ENCODE data around the gene STEAP1. TPM values are rescaled to one million over a fixed set of nuclear protein-coding genes. Genes with fewer than 3 reads are reported as not detected.

The STEAP1 gene
- total RNA-seq, 1 donor from 2014 or later: 8.2 TPM

DNA sequence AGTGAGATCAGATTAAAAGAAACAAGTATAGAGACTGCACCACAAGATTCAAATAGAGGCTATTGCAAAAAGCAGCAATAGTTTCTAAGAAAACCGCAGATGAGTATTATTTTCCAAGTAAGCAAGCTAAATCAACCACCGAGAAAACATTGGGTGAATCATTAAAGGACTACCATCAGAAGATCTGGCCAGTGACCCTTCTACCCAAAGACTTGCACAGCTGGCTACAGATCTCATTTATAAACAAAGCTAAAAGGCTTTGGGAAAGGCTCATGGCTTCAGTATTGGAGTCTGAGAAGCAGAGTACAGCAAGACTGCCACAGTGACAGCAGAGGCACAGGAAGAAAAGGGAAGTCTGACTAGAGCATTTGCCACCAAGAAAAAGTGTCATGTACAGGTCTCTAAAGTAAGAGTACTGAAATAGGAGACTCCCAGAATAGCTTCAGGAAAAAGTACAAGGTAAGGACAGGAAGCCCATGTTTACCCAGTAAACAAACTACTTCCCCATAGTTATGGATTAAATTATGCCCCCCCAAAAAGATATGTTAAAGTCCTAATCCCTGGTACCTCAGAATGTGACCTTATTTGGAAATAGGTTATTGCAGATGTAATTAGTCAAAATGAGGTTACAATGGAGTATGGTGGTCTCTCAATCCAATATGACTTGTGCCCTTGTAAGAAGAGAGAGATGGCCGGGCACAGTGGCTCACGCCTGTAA is 19.0 kb downstream of the STEAP1 start:
- no peak overlapping the region for H3K4me3 ChIP-seq
- H3K4me1 ChIP-seq: no peaks in the 10 kb centered on the region
- H3K27ac ChIP-seq: no peak overlapping the region
- no peaks in the 10 kb centered on the region for H3K9me3 ChIP-seq
- no peaks in the 10 kb centered on the region for H3K27me3 ChIP-seq (ENCODE audit: low read depth)
- DNase-seq (no peak), ATAC-seq (no peak)
- no peaks in the 10 kb centered on the region for H3K36me3 ChIP-seq
- intact Hi-C loops (cut with DNase I): no loop called here
- TF ChIP-seq, protein P1, sequence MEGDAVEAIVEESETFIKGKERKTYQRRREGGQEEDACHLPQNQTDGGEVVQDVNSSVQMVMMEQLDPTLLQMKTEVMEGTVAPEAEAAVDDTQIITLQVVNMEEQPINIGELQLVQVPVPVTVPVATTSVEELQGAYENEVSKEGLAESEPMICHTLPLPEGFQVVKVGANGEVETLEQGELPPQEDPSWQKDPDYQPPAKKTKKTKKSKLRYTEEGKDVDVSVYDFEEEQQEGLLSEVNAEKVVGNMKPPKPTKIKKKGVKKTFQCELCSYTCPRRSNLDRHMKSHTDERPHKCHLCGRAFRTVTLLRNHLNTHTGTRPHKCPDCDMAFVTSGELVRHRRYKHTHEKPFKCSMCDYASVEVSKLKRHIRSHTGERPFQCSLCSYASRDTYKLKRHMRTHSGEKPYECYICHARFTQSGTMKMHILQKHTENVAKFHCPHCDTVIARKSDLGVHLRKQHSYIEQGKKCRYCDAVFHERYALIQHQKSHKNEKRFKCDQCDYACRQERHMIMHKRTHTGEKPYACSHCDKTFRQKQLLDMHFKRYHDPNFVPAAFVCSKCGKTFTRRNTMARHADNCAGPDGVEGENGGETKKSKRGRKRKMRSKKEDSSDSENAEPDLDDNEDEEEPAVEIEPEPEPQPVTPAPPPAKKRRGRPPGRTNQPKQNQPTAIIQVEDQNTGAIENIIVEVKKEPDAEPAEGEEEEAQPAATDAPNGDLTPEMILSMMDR (IDR thresholded peaks at IDR 0.05): no peak

- no peaks in the 10 kb centered on the region for H3K36me3 ChIP-seq
- H3K27ac ChIP-seq: no peak overlapping the region
- TF ChIP-seq, protein P1 (IDR thresholded peaks at IDR 0.05): no peak
- H3K4me3 ChIP-seq: no peak overlapping the region
- no peak for ATAC-seq
- no peaks in the 10 kb centered on the region for H3K9me3 ChIP-seq
- DNase-seq: no peak
- intact Hi-C loops (cut with DNase I): no loop called here
- no peaks in the 10 kb centered on the region for H3K4me1 ChIP-seq
- H3K27me3 ChIP-seq (ENCODE audit: low read depth): no peaks in the 10 kb centered on the region
These were observed 21.4 kb downstream of the STEAP1 start for GRCh38 chr7:90175667-90176066.

DNA sequence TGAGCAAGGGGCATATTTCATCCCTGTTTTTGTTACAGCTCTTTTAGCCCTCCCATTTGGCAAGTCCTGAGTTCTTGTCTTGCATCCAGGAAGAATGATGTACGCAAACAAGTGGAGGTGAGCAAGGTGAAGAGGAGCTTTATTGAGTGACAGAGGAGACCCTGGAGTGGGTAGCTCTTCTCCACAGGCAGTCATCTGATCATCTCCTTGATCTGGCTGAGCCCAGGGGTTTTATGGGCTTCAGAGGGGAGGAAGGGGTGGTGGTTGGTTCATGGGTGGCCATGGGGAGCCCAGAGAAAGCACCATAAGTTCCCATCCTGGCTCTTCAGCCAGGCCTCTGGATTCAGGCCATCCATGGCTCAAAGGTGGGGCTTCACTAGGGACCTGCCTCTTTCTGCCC is 21.9 kb downstream of the STEAP1 start:
- Histone ChIP-seq H3K4me3 (no peak overlapping the region), H3K36me3 (no peaks in the 10 kb centered on the region), H3K27ac (no peak overlapping the region), H3K27me3 (ENCODE audit: low read depth) (no peaks in the 10 kb centered on the region), H3K4me1 (no peaks in the 10 kb centered on the region), H3K9me3 (no peaks in the 10 kb centered on the region)
- TF ChIP-seq, protein P1 (IDR thresholded peaks at IDR 0.05): no peak
- ATAC-seq (no peak), DNase-seq (no peak)
- intact Hi-C loops (cut with DNase I): no loop called here

DNA sequence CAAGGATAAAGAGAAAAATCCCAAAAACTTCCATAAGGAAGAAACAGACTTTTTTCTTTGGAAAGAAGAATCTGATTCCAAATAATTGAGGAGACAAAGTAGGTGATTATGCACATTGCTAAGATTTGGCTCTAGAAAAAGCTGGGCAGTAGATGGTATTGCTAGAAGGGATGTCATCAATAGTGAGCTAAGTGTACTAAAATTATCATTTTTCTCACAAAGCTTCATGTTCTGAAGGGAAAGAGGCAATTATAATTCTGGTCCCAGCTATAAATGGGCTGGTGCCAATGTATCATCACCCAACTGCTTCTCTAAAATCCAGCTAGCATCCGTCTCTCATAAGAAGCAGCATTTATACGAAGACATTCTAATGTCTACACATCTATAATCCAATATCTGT is 23.9 kb downstream of the STEAP1 start:
- DNase-seq (no peak), ATAC-seq (no peak)
- Histone ChIP-seq H3K27ac (no peak overlapping the region), H3K9me3 (no peaks in the 10 kb centered on the region), H3K4me3 (no peak overlapping the region), H3K36me3 (no peaks in the 10 kb centered on the region), H3K4me1 (no peaks in the 10 kb centered on the region), H3K27me3 (ENCODE audit: low read depth) (no peaks in the 10 kb centered on the region)
- TF ChIP-seq, protein P1 (IDR thresholded peaks at IDR 0.05): no peak
- intact Hi-C loops (cut with DNase I): no loop called here

DNA sequence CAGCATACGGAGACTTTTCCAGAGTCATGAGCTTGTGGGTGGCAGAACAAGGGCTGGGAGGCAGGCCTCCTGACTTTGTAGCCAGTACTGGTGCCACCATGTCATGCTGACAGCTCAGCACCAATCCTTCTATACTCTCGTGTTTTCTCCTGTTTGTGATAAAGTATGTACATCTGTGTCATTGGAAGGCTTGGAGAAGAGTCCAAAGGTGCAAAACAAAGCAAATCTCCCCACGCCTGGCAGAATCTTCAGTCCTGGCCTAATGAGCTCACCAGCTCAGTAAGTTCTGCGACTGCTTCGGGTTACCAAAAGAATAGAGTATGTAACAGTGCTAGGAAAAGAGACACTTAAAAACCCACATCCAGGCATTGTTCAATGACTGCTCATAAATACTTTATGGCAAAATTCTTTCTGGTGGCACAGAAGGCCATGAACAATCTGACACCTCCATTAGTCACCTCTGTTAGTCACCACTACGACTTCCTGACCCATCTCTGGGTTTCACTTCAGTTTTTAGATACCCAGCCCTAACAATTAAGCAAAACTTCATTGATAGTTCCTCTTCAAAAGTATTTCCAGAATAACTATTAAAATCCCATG is 24.5 kb downstream of the STEAP1 start:
- no peaks in the 10 kb centered on the region for H3K9me3 ChIP-seq
- intact Hi-C loops (cut with DNase I): no loop called here
- H3K4me1 ChIP-seq: no peaks in the 10 kb centered on the region
- ATAC-seq (peak; percentile 32 to 35), DNase-seq (no peak)
- H3K4me3 ChIP-seq: no peak overlapping the region
- no peaks in the 10 kb centered on the region for H3K36me3 ChIP-seq
- H3K27me3 ChIP-seq (ENCODE audit: low read depth): no peaks in the 10 kb centered on the region
- H3K27ac ChIP-seq: no peak overlapping the region
- TF ChIP-seq, protein P1 (IDR thresholded peaks at IDR 0.05): no peak
